Peyer's patch (tissue), 4 donors: Measurements from ENCODE around the gene TSPAN14. TPM values are rescaled to one million over a fixed set of nuclear protein-coding genes. Genes with fewer than 3 reads are reported as not detected.

Experiments
- DNase-seq, 3 donors: peaks; one replicate each; pipeline ENCODE4 v3.0.0-alpha.2; 2017 to 2019
- H3K27ac ChIP-seq, 4 donors: fragments of 200-600 bp; sonication (generic); one replicate each; pipeline ENCODE4 v1.5.1; 2016 to 2019
- H3K27me3 ChIP-seq, 2 donors: fragments of 200-600 bp; sonication (generic); one replicate each; pipeline ENCODE4 v1.5.1; 2019
- H3K36me3 ChIP-seq, 3 donors: fragments of 200-600 bp; sonication (generic); one replicate each; pipeline ENCODE4 v1.5.1; 2016 to 2019
- H3K4me1 ChIP-seq, 4 donors: fragments of 200-600 bp; sonication (generic); one replicate each; pipeline ENCODE4 v1.5.1; 2016 to 2019
- H3K4me3 ChIP-seq, 4 donors: fragments of 200-600 bp; sonication (generic); 1 replicate in 3 of 4; 2 replicates in 1 of 4; pipeline ENCODE4 v1.5.1; 2016 to 2019; ENCODE audit warnings: mild to moderate bottlenecking in 1 of 4
- H3K9me3 ChIP-seq, 4 donors: fragments of 200-600 bp; sonication (generic); one replicate each; pipeline ENCODE4 v1.5.1; 2016 to 2019; ENCODE audit warnings: mild to moderate bottlenecking in 1 of 4
- POLR2A ChIP-seq, 2 donors: fragments of 450-650 bp; IDR thresholded peaks; one replicate each; pipeline ENCODE4 v1.5.1; 2017; ENCODE audit warnings: antibody characterized with exemption in 2 of 2, mild to moderate bottlenecking in 2 of 2, moderate library complexity in 2 of 2
- total RNA-seq, 4 donors: library from RNA; depleted of rRNA; stranded (reverse); fragments of >200 nt; gene quantifications; one replicate each; pipeline ENCODE4 v1.1.0, GENCODE V29; 2016
- TF ChIP-seq, protein P1 (sequence below), 6 experiments: fragments of 450-650 bp in 4 of 6; fragments of 200-600 bp in 2 of 6; sonication (generic) in 1 of 6; IDR thresholded peaks; one replicate each; pipeline ENCODE4 v1.5.1; 2017 to 2019; ENCODE audit warnings: antibody characterized with exemption in 6 of 6, mild to moderate bottlenecking in 3 of 6, moderate library complexity in 1 of 6

Gene TSPAN14
- total RNA-seq, 4 donors from 2014 or later: 51.2 to 72.0 (median 68.0) TPM

GRCh38 chr10:80408242-80409101, 45.6 kb upstream of the TSPAN14 start, which contains the start of gene PRXL2A:
TSS of gene PRXL2A (plus strand) at chr10:80408551. CDS start at chr10:80420468, 11,917 bp downstream.
- TF ChIP-seq POLR2A (IDR thresholded peaks at IDR 0.05): peak; percentile 48 to 54
- TF ChIP-seq, protein P1, sequence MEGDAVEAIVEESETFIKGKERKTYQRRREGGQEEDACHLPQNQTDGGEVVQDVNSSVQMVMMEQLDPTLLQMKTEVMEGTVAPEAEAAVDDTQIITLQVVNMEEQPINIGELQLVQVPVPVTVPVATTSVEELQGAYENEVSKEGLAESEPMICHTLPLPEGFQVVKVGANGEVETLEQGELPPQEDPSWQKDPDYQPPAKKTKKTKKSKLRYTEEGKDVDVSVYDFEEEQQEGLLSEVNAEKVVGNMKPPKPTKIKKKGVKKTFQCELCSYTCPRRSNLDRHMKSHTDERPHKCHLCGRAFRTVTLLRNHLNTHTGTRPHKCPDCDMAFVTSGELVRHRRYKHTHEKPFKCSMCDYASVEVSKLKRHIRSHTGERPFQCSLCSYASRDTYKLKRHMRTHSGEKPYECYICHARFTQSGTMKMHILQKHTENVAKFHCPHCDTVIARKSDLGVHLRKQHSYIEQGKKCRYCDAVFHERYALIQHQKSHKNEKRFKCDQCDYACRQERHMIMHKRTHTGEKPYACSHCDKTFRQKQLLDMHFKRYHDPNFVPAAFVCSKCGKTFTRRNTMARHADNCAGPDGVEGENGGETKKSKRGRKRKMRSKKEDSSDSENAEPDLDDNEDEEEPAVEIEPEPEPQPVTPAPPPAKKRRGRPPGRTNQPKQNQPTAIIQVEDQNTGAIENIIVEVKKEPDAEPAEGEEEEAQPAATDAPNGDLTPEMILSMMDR (IDR thresholded peaks at IDR 0.05): peak in 1 of 6 experiments; percentile 21
- no peaks in the 10 kb centered on the region for H3K36me3 ChIP-seq
- H3K4me3 ChIP-seq: peak within 1 kb of the TSS; percentile 73 to 93 (median 90)
- H3K4me1 ChIP-seq: peaks cover 0 to 46% (median 0%) of the 10 kb centered on the region in 4 donors
- peak within 1 kb of the TSS; percentile 72 to 89 (median 77) for H3K27ac ChIP-seq
- H3K27me3 ChIP-seq: no peaks in the 10 kb centered on the region
- peak; percentile 79 to 93 (median 90) for DNase-seq
- H3K9me3 ChIP-seq: no peaks in the 10 kb centered on the region

DNA sequence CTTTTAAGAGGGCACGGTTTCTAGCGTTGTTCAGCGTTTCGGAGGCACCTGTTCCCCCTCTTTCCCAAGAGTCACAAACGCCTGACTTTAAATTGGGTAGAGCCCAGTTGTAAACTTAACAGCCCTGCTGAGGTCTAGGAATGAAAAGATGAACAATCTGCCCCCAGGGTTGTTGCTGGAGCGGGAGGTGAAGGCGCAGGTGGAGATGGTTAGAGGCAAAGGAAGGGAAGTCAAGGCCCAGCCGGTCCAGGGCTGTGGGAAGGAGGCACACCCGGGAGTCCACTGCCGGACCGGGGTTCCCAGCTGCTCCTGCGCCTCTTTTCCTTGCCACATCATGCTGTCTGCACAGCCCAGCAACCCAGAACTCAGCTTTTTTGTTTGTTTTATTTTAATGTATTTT, 45.0 kb upstream of the TSPAN14 start:
- H3K27me3 ChIP-seq: no peaks in the 10 kb centered on the region
- DNase-seq: peak in 1 of 3 donors; percentile 59
- H3K4me1 ChIP-seq: peaks cover 0 to 52% (median 2%) of the 10 kb centered on the region in 4 donors

GRCh38 chr10:80410122-80410521, 44.0 kb upstream of the TSPAN14 start:
- DNase-seq: peak in 2 of 3 donors; percentile 70 to 79
- no peaks in the 10 kb centered on the region for H3K36me3 ChIP-seq
- no peaks in the 10 kb centered on the region for H3K9me3 ChIP-seq
- TF ChIP-seq POLR2A (IDR thresholded peaks at IDR 0.05): peak; percentile 18 to 29
- TF ChIP-seq, protein P1 (IDR thresholded peaks at IDR 0.05): no peak
- H3K27ac ChIP-seq: peak overlapping the region in 2 of 4 donors; percentile 73 to 78
- H3K4me1 ChIP-seq: peaks cover 0 to 62% (median 4%) of the 10 kb centered on the region in 4 donors
- H3K27me3 ChIP-seq: no peaks in the 10 kb centered on the region
- H3K4me3 ChIP-seq: peak overlapping the region in 2 of 4 donors; percentile 10 to 73

More for the DNA sequence above, 45.0 kb upstream of the TSPAN14 start:
- Histone ChIP-seq H3K36me3 (no peaks in the 10 kb centered on the region), H3K4me3 (peak overlapping the region; percentile 73 to 93 (median 90)), H3K9me3 (no peaks in the 10 kb centered on the region), H3K27ac (peak overlapping the region; percentile 72 to 89 (median 77))
- TF ChIP-seq, protein P1 (IDR thresholded peaks at IDR 0.05): no peak
- no peak for TF ChIP-seq POLR2A (IDR thresholded peaks at IDR 0.05)

- Histone ChIP-seq H3K4me1 (peaks cover 0 to 68% (median 4%) of the 10 kb centered on the region in 4 donors), H3K27ac (peak overlapping the region in 3 of 4 donors; percentile 12 to 78 (median 73)), H3K4me3 (peak overlapping the region in 2 of 4 donors; percentile 1 to 10), H3K9me3 (no peaks in the 10 kb centered on the region), H3K36me3 (no peaks in the 10 kb centered on the region), H3K27me3 (no peaks in the 10 kb centered on the region)
- no peak for DNase-seq
- TF ChIP-seq, protein P1 (IDR thresholded peaks at IDR 0.05): no peak
- TF ChIP-seq POLR2A (IDR thresholded peaks at IDR 0.05): no peak
These were observed 43.4 kb upstream of the TSPAN14 start for GRCh38 chr10:80410578-80411145.

DNA sequence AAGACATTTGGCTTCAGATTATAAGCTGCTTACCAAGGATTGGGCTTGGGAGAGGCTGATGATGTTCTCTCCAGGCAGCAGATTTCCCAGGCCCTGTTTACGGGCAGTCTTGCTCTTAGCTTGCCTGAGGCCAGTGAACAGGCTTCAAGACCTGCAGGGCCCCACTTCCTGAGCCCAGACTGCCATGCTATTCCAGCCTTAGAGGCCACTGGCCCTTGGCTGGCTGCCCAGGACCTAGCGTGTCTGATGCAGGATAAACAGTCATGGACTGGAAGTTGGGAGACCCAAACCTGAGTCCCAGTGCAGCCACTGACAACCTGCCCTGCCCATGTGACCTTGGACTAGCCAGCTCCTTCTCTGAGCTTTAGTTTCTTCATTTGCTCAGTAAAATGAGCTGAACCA, 42.8 kb upstream of the TSPAN14 start:
- Histone ChIP-seq H3K36me3 (no peaks in the 10 kb centered on the region), H3K4me1 (peaks cover 0 to 74% (median 4%) of the 10 kb centered on the region in 4 donors), H3K9me3 (no peaks in the 10 kb centered on the region), H3K27me3 (no peaks in the 10 kb centered on the region), H3K4me3 (no peak overlapping the region), H3K27ac (peak overlapping the region in 3 of 4 donors; percentile 12 to 78 (median 73))
- no peak for TF ChIP-seq POLR2A (IDR thresholded peaks at IDR 0.05)
- TF ChIP-seq, protein P1 (IDR thresholded peaks at IDR 0.05): no peak
- no peak for DNase-seq
